BE2C (cell line): ENCODE data around the gene ARPC1A.
A peak's percentile ranks its signal among the peaks of the same experiment; 100 is the strongest.
"Not testable (repeated sequence)": the region's sequence is repeated elsewhere in the genome, so short reads cannot be mapped to it uniquely, and the experiment has no call there.

Source experiments
- DNase-seq: peaks from one replicate; pipeline ENCODE4 v3.0.0-alpha.2; 2020
- H3K27me3 ChIP-seq: fragments of 250-450 bp; sonication (Bioruptor Pico); 2 replicates; pipeline ENCODE4 v1.5.1; 2020; ENCODE audit warnings: mild to moderate bottlenecking
- H3K36me3 ChIP-seq: fragments of 250-450 bp; sonication (Bioruptor Pico); 2 replicates; pipeline ENCODE4 v1.5.1; 2020; ENCODE audit warnings: mild to moderate bottlenecking
- H3K4me1 ChIP-seq: fragments of 250-450 bp; sonication (Bioruptor Pico); 2 replicates; pipeline ENCODE4 v1.5.1; 2020
- H3K4me3 ChIP-seq: 2 replicates; pipeline ENCODE4 v1.5.1; 2011; ENCODE audit warnings: low read depth, low read length
- H3K9me3 ChIP-seq: fragments of 250-450 bp; sonication (Bioruptor Pico); 2 replicates; pipeline ENCODE4 v1.5.1; 2020
- TF ChIP-seq, protein P1 (sequence below): IDR thresholded peaks from 2 replicates; pipeline ENCODE4 v1.5.1; 2012; ENCODE audit warnings: mild to moderate bottlenecking, low read depth, low read length

ARPC1A gene

DNA sequence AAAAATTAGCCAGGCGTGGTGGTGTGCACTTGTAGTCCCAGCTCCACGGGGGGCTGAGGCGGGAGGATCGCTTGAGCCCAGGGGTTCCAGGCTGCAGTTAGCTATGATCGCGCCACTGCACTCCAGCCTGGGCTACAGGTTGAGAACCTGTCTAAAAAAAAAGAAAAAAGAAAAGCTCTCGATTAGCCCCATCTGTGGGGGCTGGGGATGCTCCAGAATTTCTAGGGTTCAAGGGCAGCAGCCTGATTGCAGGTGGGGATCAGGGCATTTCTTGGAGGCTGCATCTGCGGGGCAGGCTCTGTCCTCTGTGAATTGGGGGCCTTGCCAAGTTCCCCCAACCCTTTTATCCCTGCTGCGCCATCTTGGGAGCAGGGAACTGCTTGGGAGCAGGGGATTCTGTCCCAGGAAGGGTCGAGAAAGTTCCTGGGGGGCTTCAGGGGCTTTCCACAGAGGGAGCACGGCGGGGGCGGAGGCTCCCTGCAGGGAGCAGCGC, 651 bp upstream of the ARPC1A start:
- no peaks in the 10 kb centered on the region for H3K27me3 ChIP-seq
- H3K9me3 ChIP-seq, result no peaks in the 10 kb centered on the region
- no peaks in the 10 kb centered on the region for H3K4me1 ChIP-seq
- DNase-seq, result no peak
- peak overlapping the region; percentile 97 for H3K4me3 ChIP-seq
- H3K36me3 ChIP-seq, result no peaks in the 10 kb centered on the region; the same call in 1 of the 2 replicates
- TF ChIP-seq, protein P1, sequence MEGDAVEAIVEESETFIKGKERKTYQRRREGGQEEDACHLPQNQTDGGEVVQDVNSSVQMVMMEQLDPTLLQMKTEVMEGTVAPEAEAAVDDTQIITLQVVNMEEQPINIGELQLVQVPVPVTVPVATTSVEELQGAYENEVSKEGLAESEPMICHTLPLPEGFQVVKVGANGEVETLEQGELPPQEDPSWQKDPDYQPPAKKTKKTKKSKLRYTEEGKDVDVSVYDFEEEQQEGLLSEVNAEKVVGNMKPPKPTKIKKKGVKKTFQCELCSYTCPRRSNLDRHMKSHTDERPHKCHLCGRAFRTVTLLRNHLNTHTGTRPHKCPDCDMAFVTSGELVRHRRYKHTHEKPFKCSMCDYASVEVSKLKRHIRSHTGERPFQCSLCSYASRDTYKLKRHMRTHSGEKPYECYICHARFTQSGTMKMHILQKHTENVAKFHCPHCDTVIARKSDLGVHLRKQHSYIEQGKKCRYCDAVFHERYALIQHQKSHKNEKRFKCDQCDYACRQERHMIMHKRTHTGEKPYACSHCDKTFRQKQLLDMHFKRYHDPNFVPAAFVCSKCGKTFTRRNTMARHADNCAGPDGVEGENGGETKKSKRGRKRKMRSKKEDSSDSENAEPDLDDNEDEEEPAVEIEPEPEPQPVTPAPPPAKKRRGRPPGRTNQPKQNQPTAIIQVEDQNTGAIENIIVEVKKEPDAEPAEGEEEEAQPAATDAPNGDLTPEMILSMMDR, result no peak

DNA sequence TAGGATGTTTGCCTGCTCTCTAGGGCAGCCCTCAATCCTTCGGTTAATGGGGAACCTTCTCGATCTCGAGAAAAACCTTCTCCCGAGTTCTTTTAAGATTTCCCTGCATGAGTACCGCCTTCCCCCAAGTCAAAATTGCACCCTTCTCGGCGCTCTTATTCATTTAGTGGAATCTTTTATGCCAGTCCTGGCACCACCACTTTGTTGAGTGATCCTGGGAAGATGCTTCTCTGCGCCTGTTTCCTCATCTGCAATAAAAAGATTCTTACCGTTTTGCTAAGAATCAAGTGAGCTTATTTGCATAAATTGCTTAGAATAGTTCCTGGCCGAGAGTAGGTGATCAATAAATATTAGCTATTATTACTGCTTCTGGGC, 697 bp downstream of the ARPC1A start:
- Histone ChIP-seq H3K4me3 (peak overlapping the region; percentile 97), H3K27me3 (no peaks in the 10 kb centered on the region), H3K4me1 (no peaks in the 10 kb centered on the region), H3K9me3 (no peaks in the 10 kb centered on the region), H3K36me3 (peaks cover 8% of the 10 kb centered on the region; the same call in 1 of the 2 replicates)
- TF ChIP-seq, protein P1, result no peak
- no peak for DNase-seq

DNA sequence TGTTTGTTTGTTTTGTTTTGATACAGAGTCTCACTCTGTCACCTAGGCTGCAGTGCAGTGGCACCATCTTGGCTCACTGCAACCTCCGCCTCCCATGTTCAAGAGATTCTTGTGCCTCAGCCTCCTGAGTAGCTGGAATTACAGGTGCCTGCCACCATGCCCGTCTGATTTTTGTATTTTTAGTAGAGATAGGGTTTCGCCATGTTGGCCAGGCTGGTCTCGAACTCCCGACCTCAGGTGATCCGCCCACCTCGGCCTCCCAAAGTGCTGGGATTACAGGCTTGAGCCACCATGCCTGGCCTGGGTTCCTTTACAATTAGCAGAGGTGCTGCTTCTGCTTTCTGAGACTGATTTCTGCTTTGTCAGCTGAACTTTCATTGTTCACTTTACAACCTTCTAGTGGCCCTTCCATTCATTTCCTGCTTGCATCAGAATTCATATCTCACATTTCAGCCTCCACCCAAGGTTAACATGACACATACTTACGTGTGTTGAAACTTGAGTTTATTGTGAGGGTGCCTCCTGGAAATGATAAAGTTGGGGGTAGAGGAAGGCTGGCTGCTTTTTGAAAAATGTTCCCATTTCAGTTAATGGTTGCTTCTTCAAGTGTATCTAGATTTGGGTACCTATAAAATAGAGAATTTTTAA, 4.7 kb downstream of the ARPC1A start:
- H3K9me3 ChIP-seq, H3K4me1 ChIP-seq, DNase-seq, H3K4me3 ChIP-seq, H3K27me3 ChIP-seq: not testable (repeated sequence)
- H3K36me3 ChIP-seq, result peaks cover 32% of the 10 kb centered on the region

DNA sequence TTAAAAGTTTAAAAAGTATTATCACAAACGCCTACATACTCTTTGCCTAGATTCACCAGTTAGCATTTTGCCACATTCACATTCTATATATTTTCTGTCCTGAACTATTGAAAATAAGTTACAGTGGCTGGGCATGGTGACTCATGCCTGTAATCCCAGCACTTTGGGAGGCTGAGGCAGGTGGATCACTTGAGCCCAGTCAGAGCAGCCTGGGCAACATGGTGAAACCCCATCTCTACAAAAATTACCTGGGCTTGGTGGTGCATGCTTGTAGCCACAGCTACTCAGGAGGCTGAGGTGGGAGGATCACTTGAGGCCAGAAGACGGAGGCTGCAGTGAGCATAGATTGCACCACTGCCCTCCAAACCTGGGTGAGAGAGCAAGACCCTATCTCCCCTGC, 5.3 kb downstream of the ARPC1A start:
- Histone ChIP-seq H3K27me3 (no peaks in the 10 kb centered on the region), H3K4me1 (no peaks in the 10 kb centered on the region), H3K9me3 (no peaks in the 10 kb centered on the region), H3K36me3 (peaks cover 32% of the 10 kb centered on the region), H3K4me3 (no peak overlapping the region)
- DNase-seq, result no peak
- TF ChIP-seq, protein P1, result no peak

DNA sequence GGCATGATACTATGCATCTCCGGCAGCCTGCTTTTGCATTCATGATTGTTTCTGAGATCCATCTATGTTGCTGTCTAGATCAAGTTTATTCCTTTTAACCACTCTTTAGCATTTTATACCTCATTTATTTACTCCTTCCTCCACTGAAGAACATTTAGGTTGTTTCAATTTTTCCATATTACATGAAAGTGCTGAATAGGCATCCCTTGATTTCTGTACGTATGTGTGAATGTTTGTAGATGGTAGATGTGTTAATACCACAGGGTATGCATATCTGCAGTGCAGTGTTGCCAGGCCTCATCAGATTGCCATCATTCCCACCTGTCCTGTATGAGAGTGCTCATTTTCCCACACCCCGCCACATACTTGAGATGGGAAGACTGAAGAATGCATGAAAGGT, 13.9 kb downstream of the ARPC1A start:
- H3K4me1 ChIP-seq, result no peaks in the 10 kb centered on the region
- TF ChIP-seq, protein P1, result no peak
- H3K36me3 ChIP-seq, result peaks cover 68% of the 10 kb centered on the region
- no peak overlapping the region for H3K4me3 ChIP-seq
- no peaks in the 10 kb centered on the region for H3K27me3 ChIP-seq
- H3K9me3 ChIP-seq, result no peaks in the 10 kb centered on the region
- DNase-seq, result no peak

DNA sequence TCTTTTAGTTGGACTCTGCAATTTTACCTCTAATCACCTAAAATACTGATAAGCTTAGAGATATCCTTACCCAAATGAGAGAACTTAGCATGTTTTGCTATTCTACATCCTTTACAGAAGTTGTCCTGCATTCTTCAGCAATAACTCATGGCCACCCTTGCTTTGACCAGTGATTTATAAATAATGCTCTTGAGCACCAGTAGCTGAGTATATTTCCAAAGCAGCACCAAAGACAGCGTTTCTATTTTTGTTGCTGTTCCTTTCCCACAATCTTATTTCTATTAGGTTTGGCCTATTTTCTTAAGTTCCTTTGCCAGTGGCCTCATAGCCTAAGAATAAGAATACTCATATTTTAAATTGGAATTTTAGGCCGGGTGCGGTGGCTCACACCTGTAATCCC, 15.0 kb downstream of the ARPC1A start:
- H3K36me3 ChIP-seq, result peaks cover 64% of the 10 kb centered on the region
- no peaks in the 10 kb centered on the region for H3K9me3 ChIP-seq
- no peak overlapping the region for H3K4me3 ChIP-seq
- DNase-seq, result no peak
- H3K4me1 ChIP-seq, result no peaks in the 10 kb centered on the region
- H3K27me3 ChIP-seq, result no peaks in the 10 kb centered on the region
- TF ChIP-seq, protein P1, result no peak
